ENCODE measurements around the gene CDH13.

DNA sequence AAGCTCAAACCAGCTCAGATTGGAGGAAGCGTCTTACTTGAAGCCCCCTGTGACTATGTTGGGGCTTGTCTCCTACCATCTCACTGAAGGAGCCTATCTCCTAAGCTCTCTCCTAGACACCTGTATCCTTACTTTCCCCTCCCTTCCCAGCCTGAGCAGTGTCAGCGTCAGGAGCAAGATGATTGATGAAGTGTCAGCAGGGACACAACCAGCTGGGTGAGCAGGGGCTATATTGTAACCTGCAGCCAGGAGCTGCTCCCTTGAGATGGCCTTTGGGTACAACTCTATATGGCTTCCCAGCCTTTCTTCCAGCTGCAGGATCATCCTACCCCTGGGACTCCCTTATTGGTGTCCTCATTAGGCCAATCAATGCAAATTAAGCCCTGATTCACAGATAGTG lies 1097.8 kb downstream of the CDH13 start:
- TF ChIP-seq, protein P1, sequence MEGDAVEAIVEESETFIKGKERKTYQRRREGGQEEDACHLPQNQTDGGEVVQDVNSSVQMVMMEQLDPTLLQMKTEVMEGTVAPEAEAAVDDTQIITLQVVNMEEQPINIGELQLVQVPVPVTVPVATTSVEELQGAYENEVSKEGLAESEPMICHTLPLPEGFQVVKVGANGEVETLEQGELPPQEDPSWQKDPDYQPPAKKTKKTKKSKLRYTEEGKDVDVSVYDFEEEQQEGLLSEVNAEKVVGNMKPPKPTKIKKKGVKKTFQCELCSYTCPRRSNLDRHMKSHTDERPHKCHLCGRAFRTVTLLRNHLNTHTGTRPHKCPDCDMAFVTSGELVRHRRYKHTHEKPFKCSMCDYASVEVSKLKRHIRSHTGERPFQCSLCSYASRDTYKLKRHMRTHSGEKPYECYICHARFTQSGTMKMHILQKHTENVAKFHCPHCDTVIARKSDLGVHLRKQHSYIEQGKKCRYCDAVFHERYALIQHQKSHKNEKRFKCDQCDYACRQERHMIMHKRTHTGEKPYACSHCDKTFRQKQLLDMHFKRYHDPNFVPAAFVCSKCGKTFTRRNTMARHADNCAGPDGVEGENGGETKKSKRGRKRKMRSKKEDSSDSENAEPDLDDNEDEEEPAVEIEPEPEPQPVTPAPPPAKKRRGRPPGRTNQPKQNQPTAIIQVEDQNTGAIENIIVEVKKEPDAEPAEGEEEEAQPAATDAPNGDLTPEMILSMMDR (IDR thresholded peaks at IDR 0.05) = no peak
- no peak for TF ChIP-seq ZFX (IDR thresholded peaks at IDR 0.05; ENCODE audit: borderline replicate concordance)
